Lung (tissue), 12 donors: Measurements from ENCODE around the gene SP8. TPM values are rescaled to one million over a fixed set of nuclear protein-coding genes. Genes with fewer than 3 reads are reported as not detected.

Experiments
- ATAC-seq: fragments of 200-7000 bp; cut with Tn5 transposase; one replicate; pipeline ENCODE4 v1.9.1; 2020; ENCODE audit warnings: moderate number of reproducible peaks; ENCODE audit not compliant: insufficient read depth, low FRiP score
- DNase-seq, 3 donors: peaks; one replicate each; pipeline ENCODE4 v3.0.0-alpha.2; 2013 to 2017
- H3K27ac ChIP-seq, 2 donors: one replicate each; pipeline ENCODE4 v1.5.1; 2013; ENCODE audit warnings: mild to moderate bottlenecking in 2 of 2, moderate library complexity in 2 of 2, control low read depth in 1 of 2, inconsistent platforms in 1 of 2, low read depth in 1 of 2, low read length in 1 of 2
- H3K27me3 ChIP-seq, 3 donors: one replicate each; pipeline ENCODE4 v1.5.1; 2013; ENCODE audit warnings: low read length in 2 of 3; ENCODE audit not compliant: control insufficient read depth in 3 of 3, insufficient read depth in 3 of 3
- H3K36me3 ChIP-seq, 4 donors: one replicate each; pipeline ENCODE4 v1.5.1; 2013; ENCODE audit warnings: low read length in 4 of 4, mild to moderate bottlenecking in 1 of 4, moderate library complexity in 1 of 4; ENCODE audit not compliant: control insufficient read depth in 4 of 4, insufficient read depth in 4 of 4
- H3K4me1 ChIP-seq, 5 donors: one replicate each; pipeline ENCODE4 v1.5.1; 2013; ENCODE audit warnings: low read length in 5 of 5, mild to moderate bottlenecking in 2 of 5, moderate library complexity in 1 of 5; ENCODE audit not compliant: control insufficient read depth in 5 of 5, insufficient read depth in 5 of 5
- H3K4me3 ChIP-seq: one replicate; pipeline ENCODE4 v1.5.1; 2013; ENCODE audit warnings: mild to moderate bottlenecking, control low read depth, moderate library complexity
- H3K9ac ChIP-seq, 2 donors: one replicate each; pipeline ENCODE4 v1.5.1; 2013; ENCODE audit warnings: low read length in 2 of 2, control low read depth in 1 of 2; ENCODE audit not compliant: insufficient read depth in 1 of 2
- H3K9me3 ChIP-seq, 4 donors: one replicate each; pipeline ENCODE4 v1.5.1; 2013; ENCODE audit warnings: low read length in 3 of 4, mild to moderate bottlenecking in 1 of 4, moderate library complexity in 1 of 4; ENCODE audit not compliant: control insufficient read depth in 4 of 4, insufficient read depth in 3 of 4
- WGBS, 2 donors: extraction: QIAGEN DNeasy Blood & Tissue Kit; methylation state at CpG; one replicate each; pipeline ENCODE4 v1.1.7; 2013; 5-methylcytosine and 5-hydroxymethylcytosine counted together
- polyA plus RNA-seq, 2 donors: library from polyadenylated mRNA; stranded (reverse); fragments of 200-250 nt; gene quantifications; one replicate each; pipeline ENCODE4 v1.2.1, GENCODE V29; 2013
- total RNA-seq, 2 donors: library from RNA; depleted of rRNA in 1 of 2; stranded (reverse); fragments of >200 nt in 1 of 2; gene quantifications; one replicate each; pipeline ENCODE4 v1.2.1, GENCODE V29; 2014 to 2021
- TF ChIP-seq, protein P1 (sequence below): IDR thresholded peaks from 2 replicates; pipeline ENCODE4 v1.5.1; 2012; ENCODE audit warnings: mild to moderate bottlenecking; ENCODE audit errors: control extremely low read depth, extremely low read depth
- donor health status: control.
- donor health status: control.
- donor health status: Bipolar disorder and iron deficiency.
- donor health status: healthy.
- donor health status: DM: yes; HTN: yes; CAD: no.

The SP8 gene
- total and polyA plus RNA-seq, 4 donors = not detected

DNA sequence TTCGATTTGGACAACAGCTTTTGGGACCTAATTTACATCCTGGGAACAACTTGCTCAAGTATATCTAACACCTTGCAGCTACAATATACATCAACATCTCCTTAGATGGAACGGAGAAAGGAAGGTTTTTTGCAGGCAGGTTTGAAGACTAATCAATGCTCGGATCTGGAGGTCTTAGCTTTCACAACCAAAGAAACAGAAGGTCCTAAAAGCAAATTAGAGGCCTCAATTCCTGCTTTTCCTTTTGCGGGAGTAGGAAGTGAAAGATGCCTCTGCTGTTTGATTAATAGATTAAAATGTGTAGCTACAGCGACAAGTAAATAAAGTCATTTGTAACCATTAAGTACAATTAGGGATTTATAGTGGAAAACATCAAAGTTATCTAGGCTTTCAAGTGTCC lies 3.7 kb upstream of the SP8 start:
- Histone ChIP-seq H3K27ac (no peak overlapping the region), H3K9ac (no peak overlapping the region), H3K27me3 (peaks cover 20 to 99% (median 98%) of the 10 kb centered on the region in 3 donors), H3K36me3 (no peaks in the 10 kb centered on the region), H3K4me3 (no peak overlapping the region), H3K9me3 (peaks cover 0 to 9% (median 0%) of the 10 kb centered on the region in 4 donors), H3K4me1 (peaks cover 0 to 11% (median 5%) of the 10 kb centered on the region in 5 donors)
- peak in 1 of 3 donors; percentile 46 for DNase-seq
- WGBS, 2 donors = 5 to 10% methylated on average over 5 of the region's 5 CpGs
- TF ChIP-seq, protein P1, sequence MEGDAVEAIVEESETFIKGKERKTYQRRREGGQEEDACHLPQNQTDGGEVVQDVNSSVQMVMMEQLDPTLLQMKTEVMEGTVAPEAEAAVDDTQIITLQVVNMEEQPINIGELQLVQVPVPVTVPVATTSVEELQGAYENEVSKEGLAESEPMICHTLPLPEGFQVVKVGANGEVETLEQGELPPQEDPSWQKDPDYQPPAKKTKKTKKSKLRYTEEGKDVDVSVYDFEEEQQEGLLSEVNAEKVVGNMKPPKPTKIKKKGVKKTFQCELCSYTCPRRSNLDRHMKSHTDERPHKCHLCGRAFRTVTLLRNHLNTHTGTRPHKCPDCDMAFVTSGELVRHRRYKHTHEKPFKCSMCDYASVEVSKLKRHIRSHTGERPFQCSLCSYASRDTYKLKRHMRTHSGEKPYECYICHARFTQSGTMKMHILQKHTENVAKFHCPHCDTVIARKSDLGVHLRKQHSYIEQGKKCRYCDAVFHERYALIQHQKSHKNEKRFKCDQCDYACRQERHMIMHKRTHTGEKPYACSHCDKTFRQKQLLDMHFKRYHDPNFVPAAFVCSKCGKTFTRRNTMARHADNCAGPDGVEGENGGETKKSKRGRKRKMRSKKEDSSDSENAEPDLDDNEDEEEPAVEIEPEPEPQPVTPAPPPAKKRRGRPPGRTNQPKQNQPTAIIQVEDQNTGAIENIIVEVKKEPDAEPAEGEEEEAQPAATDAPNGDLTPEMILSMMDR = no peak
- no peak for ATAC-seq

DNA sequence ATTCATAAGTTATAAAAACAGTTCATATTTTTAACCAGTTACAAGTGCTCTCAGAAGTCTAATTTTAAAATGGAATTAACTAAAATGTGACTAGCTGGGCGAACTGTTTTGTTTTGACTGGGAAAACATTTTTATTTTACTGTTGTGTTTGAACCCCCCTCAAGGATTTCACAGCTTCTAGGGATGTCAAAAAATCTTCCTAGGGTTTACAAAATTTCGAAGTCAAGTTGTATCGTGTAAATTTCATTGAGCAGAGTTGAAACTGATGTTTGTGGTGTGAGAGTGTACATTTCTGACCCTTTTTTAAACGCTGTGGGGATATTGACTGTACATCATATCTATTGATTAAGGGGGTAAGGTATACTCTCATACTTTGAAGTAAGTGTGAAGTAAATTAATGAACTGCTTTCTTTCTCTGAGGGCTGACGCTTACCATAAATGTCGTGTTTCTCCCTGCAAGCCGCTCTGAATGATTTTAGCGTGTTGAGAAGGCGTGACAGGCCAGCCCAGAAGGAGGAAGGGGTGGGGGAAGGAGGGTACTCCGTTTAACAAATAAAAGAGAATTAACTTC lies 1.8 kb upstream of the SP8 start:
- Histone ChIP-seq H3K36me3 (no peaks in the 10 kb centered on the region), H3K27me3 (peaks cover 21 to 88% (median 83%) of the 10 kb centered on the region in 3 donors), H3K27ac (no peak overlapping the region), H3K9ac (no peak overlapping the region), H3K4me1 (peaks cover 0 to 26% (median 5%) of the 10 kb centered on the region in 5 donors), H3K9me3 (peaks cover 0 to 19% (median 0%) of the 10 kb centered on the region in 4 donors), H3K4me3 (no peak overlapping the region)
- 14 to 18% methylated on average over 10 of the region's 10 CpGs for WGBS, 2 donors
- TF ChIP-seq, protein P1 = no peak
- ATAC-seq (no peak), DNase-seq (no peak)

DNA sequence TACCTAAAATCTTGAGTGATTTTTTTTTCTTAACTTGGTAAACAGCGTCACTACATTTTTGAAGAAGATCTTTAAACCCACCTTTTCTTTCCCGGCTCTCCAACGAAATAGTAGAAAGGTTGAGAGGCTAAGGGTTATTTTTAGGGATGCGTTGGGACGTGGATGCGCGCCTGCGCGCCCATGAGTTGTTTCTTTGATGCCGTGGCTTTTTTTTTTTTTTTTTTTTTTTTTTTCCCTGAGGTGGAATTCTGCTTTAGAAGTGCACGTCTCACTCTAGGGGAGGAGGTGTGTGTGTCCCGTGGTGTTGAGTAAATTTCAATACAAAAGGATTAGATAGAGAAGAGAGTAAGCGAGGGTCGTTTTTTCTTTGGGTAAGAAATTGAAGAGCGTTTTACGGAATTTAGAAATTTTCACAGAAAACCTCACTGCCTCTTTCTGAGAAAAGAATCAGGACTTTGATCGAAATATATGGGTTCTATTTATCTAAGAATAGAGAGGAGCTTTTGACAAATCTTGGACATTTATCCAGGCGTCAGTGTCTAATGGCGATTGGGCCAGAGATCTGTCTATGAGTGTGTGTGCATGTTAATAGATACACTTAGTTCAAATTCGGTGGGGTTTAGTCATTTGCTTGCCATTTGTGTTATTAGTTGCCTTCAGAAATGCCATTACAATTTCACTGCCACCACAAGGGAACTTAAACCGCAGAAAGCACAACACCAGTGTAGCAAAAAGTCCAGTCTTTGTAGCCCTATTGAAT lies 1.2 kb upstream of the SP8 start:
- Histone ChIP-seq H3K36me3 (no peaks in the 10 kb centered on the region), H3K4me3 (no peak overlapping the region), H3K9ac (no peak overlapping the region), H3K27me3 (peaks cover 16 to 88% (median 83%) of the 10 kb centered on the region in 3 donors), H3K4me1 (peaks cover 0 to 26% (median 5%) of the 10 kb centered on the region in 5 donors), H3K9me3 (peaks cover 0 to 19% (median 0%) of the 10 kb centered on the region in 4 donors), H3K27ac (no peak overlapping the region)
- no peak for ATAC-seq
- 10 to 15% methylated on average over 21 of the region's 21 CpGs for WGBS, 2 donors
- TF ChIP-seq, protein P1 = no peak
- DNase-seq = peak in 1 of 3 donors; percentile 63
